Heart left ventricle (tissue), 16 donors: ENCODE measurements around the gene RIMBP3C. TPM values are rescaled to one million over a fixed set of nuclear protein-coding genes. Genes with fewer than 3 reads are reported as not detected.
"Not testable (repeated sequence)": the region's sequence is repeated elsewhere in the genome, so short reads cannot be mapped to it uniquely, and the experiment has no call there.

Experiments
- ATAC-seq, 4 donors: fragments of 200-7000 bp; cut with Tn5 transposase; one replicate each; pipeline ENCODE4 v1.9.1; 2020 to 2022; ENCODE audit warnings: moderate library complexity in 4 of 4, mild to moderate bottlenecking in 3 of 4, moderate number of reproducible peaks in 1 of 4
- DNase-seq, 5 donors: peaks; one replicate each; pipeline ENCODE4 v3.0.0-alpha.2; 2020
- H3K27ac ChIP-seq, 12 donors: fragments of 200-600 bp; sonication (generic) in 4 of 12; one replicate each; pipeline versions ENCODE4 v1.5.0 to v1.8.0; 2016 to 2022; ENCODE audit warnings: mild to moderate bottlenecking in 2 of 12
- H3K27me3 ChIP-seq, 9 donors: fragments of 200-600 bp; sonication (generic) in 2 of 9; one replicate each; pipeline versions ENCODE4 v1.5.1 to v1.8.0; 2016 to 2022; ENCODE audit warnings: mild to moderate bottlenecking in 3 of 9
- H3K36me3 ChIP-seq, 9 donors: fragments of 200-600 bp; sonication (generic) in 2 of 9; one replicate each; pipeline versions ENCODE4 v1.5.0 to v1.8.0; 2018 to 2022; ENCODE audit warnings: mild to moderate bottlenecking in 2 of 9
- H3K4me1 ChIP-seq, 12 donors: fragments of 200-600 bp; sonication (generic) in 4 of 12; one replicate each; pipeline versions ENCODE4 v1.5.0 to v1.8.0; 2016 to 2022; ENCODE audit warnings: mild to moderate bottlenecking in 3 of 12
- H3K4me3 ChIP-seq, 12 donors: fragments of 200-600 bp; sonication (generic) in 4 of 12; one replicate each; pipeline versions ENCODE4 v1.5.0 to v1.8.0; 2017 to 2022; ENCODE audit warnings: mild to moderate bottlenecking in 9 of 12, moderate library complexity in 4 of 12
- H3K9me3 ChIP-seq, 12 donors: fragments of 200-600 bp; sonication (generic) in 4 of 12; one replicate each; pipeline versions ENCODE4 v1.5.0 to v1.8.0; 2016 to 2022; ENCODE audit warnings: mild to moderate bottlenecking in 1 of 12
- POLR2A ChIP-seq, 2 donors: fragments of 450-650 bp; IDR thresholded peaks; one replicate each; pipeline ENCODE4 v1.6.1; 2017; ENCODE audit warnings: antibody characterized with exemption in 2 of 2, mild to moderate bottlenecking in 2 of 2, moderate library complexity in 2 of 2
- WGBS, 4 donors: extraction: QIAGEN DNeasy Blood & Tissue Kit in 2 of 4; methylation state at CpG; one replicate each; pipeline versions ENCODE4 v1.1.5 to v1.1.7; 2013 to 2018; 5-methylcytosine and 5-hydroxymethylcytosine counted together
- intact Hi-C, 10 donors: fragments of 100-400 bp; cut with DNase I; formaldehyde crosslinking; loops; one replicate each; pipeline versions ENCODE4 v1.11.1 to v1.14.2; 2022
- long read RNA-seq, 3 donors: library from polyadenylated mRNA; unstranded; transcript quantifications; one replicate each; pipeline ENCODE4 v2.0.0, GENCODE V29; 2020 to 2021
- polyA plus RNA-seq, 2 donors: library from polyadenylated mRNA; stranded (reverse); fragments of 200-250 nt; gene quantifications; one replicate each; pipeline ENCODE4 v1.2.3, GENCODE V29; 2013
- total RNA-seq, 9 donors: library from RNA; depleted of rRNA in 2 of 9; stranded (reverse); fragments of >200 nt in 2 of 9; fragmentation: NEBNext Ultra II Directional in 3 of 9; extraction: Animal tissue kit (Norgen Biotek cat#: 25700) in 3 of 9; gene quantifications; one replicate each; pipeline versions ENCODE4 v1.1.0 to v1.2.4, GENCODE V29; 2016 to 2023
- TF ChIP-seq, protein P1 (sequence below), 12 donors: fragments of 200-600 bp; sonication (generic) in 4 of 12; IDR thresholded peaks; one replicate each; pipeline versions ENCODE4 v1.5.0 to v1.8.0; 2018 to 2022; ENCODE audit warnings: antibody characterized with exemption in 12 of 12, mild to moderate bottlenecking in 5 of 12
- donor health status: ischemic (EF 13 %, LVEDD 7.1; RV severe dilation, severe dysfunction).
- donor health status: healthy with polysubstance abuse.
- donor health status: DM: no; HTN: yes; CAD: no.
- donor health status: DM: no; HTN: no; CAD: no.
- donor health status: ischemic (EF 25% LVEDD 6.9; RV normal size, moderate dysfunction).
- donor health status: ischemic (EF 25% LVEDD 5.7; RV mildly dilated, moderate dysfunction).
- donor health status: healthy.
- donor health status: DM: yes; HTN: yes; CAD: no.
- donor health status: ischemic (EF 35%, LVEDD 5.7; RV mildly dilated, moderate dysfunction).
- donor health status: nonischemic (EF 11% LVEDD 7.7; RV severe dilation, severe dysfunction).
- donor health status: DM: yes; HTN: yes; CAD: no.
- donor health status: PGD.
- donor health status: ischemic (EF 29% LVEDD 5.4; RV normal size, mild dysfunction).
- donor health status: nonischemic (EF 23%, LVEDD 6.1; RV moderate dilation, normal function).

Gene RIMBP3C, protein sequence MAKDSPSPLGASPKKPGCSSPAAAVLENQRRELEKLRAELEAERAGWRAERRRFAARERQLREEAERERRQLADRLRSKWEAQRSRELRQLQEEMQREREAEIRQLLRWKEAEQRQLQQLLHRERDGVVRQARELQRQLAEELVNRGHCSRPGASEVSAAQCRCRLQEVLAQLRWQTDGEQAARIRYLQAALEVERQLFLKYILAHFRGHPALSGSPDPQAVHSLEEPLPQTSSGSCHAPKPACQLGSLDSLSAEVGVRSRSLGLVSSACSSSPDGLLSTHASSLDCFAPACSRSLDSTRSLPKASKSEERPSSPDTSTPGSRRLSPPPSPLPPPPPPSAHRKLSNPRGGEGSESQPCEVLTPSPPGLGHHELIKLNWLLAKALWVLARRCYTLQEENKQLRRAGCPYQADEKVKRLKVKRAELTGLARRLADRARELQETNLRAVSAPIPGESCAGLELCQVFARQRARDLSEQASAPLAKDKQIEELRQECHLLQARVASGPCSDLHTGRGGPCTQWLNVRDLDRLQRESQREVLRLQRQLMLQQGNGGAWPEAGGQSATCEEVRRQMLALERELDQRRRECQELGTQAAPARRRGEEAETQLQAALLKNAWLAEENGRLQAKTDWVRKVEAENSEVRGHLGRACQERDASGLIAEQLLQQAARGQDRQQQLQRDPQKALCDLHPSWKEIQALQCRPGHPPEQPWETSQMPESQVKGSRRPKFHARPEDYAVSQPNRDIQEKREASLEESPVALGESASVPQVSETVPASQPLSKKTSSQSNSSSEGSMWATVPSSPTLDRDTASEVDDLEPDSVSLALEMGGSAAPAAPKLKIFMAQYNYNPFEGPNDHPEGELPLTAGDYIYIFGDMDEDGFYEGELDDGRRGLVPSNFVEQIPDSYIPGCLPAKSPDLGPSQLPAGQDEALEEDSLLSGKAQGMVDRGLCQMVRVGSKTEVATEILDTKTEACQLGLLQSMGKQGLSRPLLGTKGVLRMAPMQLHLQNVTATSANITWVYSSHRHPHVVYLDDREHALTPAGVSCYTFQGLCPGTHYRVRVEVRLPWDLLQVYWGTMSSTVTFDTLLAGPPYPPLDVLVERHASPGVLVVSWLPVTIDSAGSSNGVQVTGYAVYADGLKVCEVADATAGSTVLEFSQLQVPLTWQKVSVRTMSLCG (N-terminal part only)
- total RNA-seq, result under 1 TPM in 4 of 9 donors, not detected in 5; 0.08 to 0.37 (median 0.19) TPM
- not detected for polyA plus RNA-seq
- long read RNA-seq, donor 1, result 0 reads
- long read RNA-seq, donor 2, result 0 reads
- long read RNA-seq, donor 3, result 0 reads

DNA sequence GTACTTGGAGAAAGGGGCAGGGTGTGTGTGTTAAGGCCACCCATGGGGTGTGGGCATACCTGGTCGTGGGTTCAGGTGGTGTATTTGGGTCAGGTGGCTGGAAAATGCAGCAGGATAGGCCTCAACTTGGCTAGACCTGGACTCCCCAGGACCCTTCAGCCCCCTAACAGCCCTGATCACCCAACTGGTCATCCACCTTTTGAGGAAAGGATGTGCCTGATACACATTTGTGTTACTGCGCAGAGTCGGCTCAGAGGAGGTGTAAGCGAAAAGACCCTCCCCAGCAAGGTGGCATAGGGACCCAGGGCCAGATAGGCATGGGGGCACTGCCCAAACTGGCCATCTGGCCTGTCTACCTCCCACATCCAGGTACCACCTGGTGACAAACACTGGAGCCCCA is at the start of gene RIMBP3C:
RIMBP3C (minus strand) TSS at position 101 of the 400 bp plus-strand sequence. CDS start 485 bp downstream, outside the sequence.
- H3K27me3 ChIP-seq, H3K4me3 ChIP-seq, intact Hi-C loops, ATAC-seq, H3K27ac ChIP-seq, H3K9me3 ChIP-seq, DNase-seq, H3K4me1 ChIP-seq, H3K36me3 ChIP-seq: not testable (repeated sequence)
- WGBS, 4 donors, result no CpG with 5 or more reads among the region's 4 CpGs

DNA sequence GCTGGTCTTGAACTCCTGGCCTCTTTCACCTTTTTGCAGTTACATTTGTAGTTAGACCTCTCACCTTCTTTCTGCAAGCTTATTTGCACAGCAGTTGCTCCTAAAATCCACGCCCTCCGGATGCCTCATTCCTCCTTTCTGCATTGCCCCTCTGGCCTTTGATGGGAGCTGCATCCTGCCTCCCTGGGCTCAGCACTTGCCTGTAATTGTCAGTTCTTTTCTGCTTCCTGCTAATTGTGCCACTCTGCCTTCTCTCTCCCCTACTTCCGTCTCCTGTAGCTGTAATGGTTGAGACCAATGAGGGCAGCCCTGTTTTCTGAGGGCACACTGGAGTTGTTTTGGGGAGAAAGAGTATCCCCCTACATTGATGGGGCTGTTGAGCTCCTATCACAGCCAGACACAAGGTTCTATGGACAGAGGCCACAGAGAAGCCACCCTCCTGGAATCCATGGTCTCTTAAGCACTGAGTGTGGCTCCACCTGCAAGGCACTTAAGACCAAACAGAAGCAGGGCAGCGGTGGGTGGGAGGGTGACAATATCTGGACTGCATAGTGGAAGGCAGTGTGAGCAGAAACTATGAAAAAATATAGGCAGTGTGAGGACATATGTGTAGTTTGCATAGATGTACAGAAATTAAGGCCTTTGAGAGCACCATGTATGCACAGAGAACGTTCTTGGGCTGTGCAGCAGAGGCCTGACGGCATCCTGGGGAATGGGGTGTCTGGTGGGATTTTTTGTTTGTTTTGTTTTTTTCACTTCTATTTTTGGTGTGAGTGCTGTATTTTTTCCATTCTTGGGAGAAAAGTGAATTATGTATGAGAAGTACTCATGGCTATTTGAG is 48.0 kb upstream of the RIMBP3C start:
- intact Hi-C loops, result no loop called here
- H3K4me1 ChIP-seq, result peaks cover 0 to 30% (median 14%) of the 10 kb centered on the region in 12 donors
- no peak for TF ChIP-seq POLR2A (IDR thresholded peaks at IDR 0.05)
- TF ChIP-seq, protein P1, sequence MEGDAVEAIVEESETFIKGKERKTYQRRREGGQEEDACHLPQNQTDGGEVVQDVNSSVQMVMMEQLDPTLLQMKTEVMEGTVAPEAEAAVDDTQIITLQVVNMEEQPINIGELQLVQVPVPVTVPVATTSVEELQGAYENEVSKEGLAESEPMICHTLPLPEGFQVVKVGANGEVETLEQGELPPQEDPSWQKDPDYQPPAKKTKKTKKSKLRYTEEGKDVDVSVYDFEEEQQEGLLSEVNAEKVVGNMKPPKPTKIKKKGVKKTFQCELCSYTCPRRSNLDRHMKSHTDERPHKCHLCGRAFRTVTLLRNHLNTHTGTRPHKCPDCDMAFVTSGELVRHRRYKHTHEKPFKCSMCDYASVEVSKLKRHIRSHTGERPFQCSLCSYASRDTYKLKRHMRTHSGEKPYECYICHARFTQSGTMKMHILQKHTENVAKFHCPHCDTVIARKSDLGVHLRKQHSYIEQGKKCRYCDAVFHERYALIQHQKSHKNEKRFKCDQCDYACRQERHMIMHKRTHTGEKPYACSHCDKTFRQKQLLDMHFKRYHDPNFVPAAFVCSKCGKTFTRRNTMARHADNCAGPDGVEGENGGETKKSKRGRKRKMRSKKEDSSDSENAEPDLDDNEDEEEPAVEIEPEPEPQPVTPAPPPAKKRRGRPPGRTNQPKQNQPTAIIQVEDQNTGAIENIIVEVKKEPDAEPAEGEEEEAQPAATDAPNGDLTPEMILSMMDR (IDR thresholded peaks at IDR 0.05), result no peak
- WGBS, 4 donors, result 87 to 89% (median 87%) methylated on average over 6 of the region's 6 CpGs
- no peaks in the 10 kb centered on the region for H3K27me3 ChIP-seq
- peaks cover 0 to 36% (median 26%) of the 10 kb centered on the region in 9 donors for H3K36me3 ChIP-seq
- no peak for DNase-seq
- ATAC-seq, result no peak
- no peak overlapping the region for H3K4me3 ChIP-seq
- no peaks in the 10 kb centered on the region for H3K9me3 ChIP-seq
- no peak overlapping the region for H3K27ac ChIP-seq

DNA sequence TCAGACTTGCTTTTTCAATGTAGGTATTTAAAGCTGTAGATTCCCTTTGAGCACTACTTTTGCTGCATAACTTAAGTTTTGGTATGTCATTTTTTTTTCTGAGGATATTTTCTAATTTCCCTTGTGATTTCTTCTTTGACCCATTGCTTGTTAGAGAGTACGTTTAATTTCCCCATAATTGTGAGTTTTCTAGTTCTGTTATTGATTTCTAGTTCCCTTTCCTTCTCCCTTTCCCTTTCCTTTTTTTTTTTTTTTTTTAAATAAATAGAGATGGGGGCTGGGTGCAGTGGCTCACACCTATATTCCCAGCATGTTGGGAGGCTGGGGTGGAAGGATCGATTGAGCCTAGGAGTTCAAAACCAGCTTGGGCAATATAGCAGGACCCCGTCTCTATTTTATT is 47.0 kb upstream of the RIMBP3C start:
- no peak for TF ChIP-seq POLR2A (IDR thresholded peaks at IDR 0.05)
- TF ChIP-seq, protein P1 (IDR thresholded peaks at IDR 0.05), result no peak
- DNase-seq (no peak), ATAC-seq (no peak)
- WGBS, 4 donors, result 86 to 94% (median 89%) methylated on average over 3 of the region's 3 CpGs
- Histone ChIP-seq H3K27me3 (no peaks in the 10 kb centered on the region), H3K4me3 (no peak overlapping the region), H3K4me1 (peaks cover 0 to 32% (median 21%) of the 10 kb centered on the region in 12 donors), H3K9me3 (no peaks in the 10 kb centered on the region), H3K36me3 (peaks cover 0 to 45% (median 35%) of the 10 kb centered on the region in 9 donors), H3K27ac (no peak overlapping the region)
- intact Hi-C loops, result no loop called here

DNA sequence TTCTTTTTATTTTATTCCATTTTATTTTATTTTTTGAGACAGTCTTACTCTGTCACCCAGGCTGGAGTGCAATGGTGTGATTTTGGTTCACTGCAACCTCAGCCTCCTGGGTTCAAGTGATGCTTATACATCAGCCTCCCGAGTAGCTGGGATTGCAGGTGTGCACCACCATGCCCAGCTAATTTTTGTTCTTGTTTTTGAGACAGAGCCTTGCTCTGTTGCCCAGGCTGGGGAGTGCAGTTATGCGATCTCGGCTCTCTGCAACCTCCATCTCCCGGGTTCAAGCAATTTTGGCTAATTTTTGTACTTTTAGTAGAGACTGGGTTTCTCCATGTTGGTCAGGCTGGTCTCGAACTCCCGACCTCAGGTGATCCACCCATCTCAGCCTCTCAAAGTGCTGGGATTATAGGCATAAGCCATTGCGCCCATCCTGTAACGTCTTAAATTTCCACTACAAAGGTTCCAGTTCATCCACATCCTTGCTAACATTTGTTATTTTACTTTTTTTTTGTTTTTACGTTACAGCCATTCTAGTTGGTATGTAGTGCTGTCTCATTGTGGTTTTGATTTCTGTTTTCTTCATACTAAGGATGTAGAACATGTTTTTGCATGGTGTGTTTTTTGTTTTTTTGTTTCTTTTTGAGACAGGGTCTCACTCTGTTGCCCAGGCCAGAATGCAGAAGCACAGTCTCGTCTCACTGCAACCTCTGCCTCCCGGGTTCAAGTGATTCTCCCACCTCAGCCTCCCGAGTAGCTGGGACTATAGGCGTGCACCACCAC is 45.3 kb upstream of the RIMBP3C start:
- ATAC-seq, H3K27ac ChIP-seq, H3K27me3 ChIP-seq, H3K9me3 ChIP-seq, H3K4me3 ChIP-seq, DNase-seq, intact Hi-C loops: not testable (repeated sequence)
- Histone ChIP-seq H3K4me1 (peaks cover 5 to 46% (median 30%) of the 10 kb centered on the region in 12 donors), H3K36me3 (peaks cover 0 to 53% (median 43%) of the 10 kb centered on the region in 9 donors)
- WGBS, 4 donors, result 95 to 97% (median 97%) methylated on average over 13 of the region's 13 CpGs
